Natural killer cell (primary cell): Measurements from ENCODE around the gene FLRT2. TPM values are rescaled to one million over a fixed set of nuclear protein-coding genes. Genes with fewer than 3 reads are reported as not detected.

Source experiments
- ATAC-seq, 3 donors: fragments of 150-1000 bp in 2 of 3; fragments of 200-7000 bp in 1 of 3; cut with Tn5 transposase; 1 replicate in 1 of 3; 2 replicates in 2 of 3; pipeline ENCODE4 v1.10.0; 2021; ENCODE audit warnings: mild to moderate bottlenecking in 2 of 3, moderate library complexity in 2 of 3
- DNase-seq, 2 donors: peaks; one replicate each; pipeline versions ENCODE4 v3.0.0 to v3.0.0-alpha.2; 2013 to 2021; ENCODE audit warnings: mixed read lengths in 1 of 2
- H3K27ac ChIP-seq: one replicate; pipeline ENCODE4 v1.5.1; 2013; ENCODE audit warnings: mild to moderate bottlenecking, low read length
- H3K27me3 ChIP-seq: one replicate; pipeline ENCODE4 v1.6.1; 2013; ENCODE audit warnings: low read length; ENCODE audit not compliant: control insufficient read depth, insufficient read depth
- H3K36me3 ChIP-seq: one replicate; pipeline ENCODE4 v1.6.1; 2013; ENCODE audit warnings: low read length; ENCODE audit not compliant: control insufficient read depth, insufficient read depth
- H3K4me1 ChIP-seq: one replicate; pipeline ENCODE4 v1.6.1; 2013; ENCODE audit warnings: low read length; ENCODE audit not compliant: control insufficient read depth, insufficient read depth
- H3K4me3 ChIP-seq: one replicate; pipeline ENCODE4 v1.5.1; 2013; ENCODE audit warnings: low read length
- H3K9me3 ChIP-seq: one replicate; pipeline ENCODE4 v1.6.1; 2013; ENCODE audit warnings: low read length; ENCODE audit not compliant: control insufficient read depth, insufficient read depth
- H3K27ac Mint-ChIP-seq, 2 donors: one replicate each; pipeline ENCODE4 v1.8.0; 2022; ENCODE audit warnings: mild to moderate bottlenecking in 2 of 2, mixed read lengths in 2 of 2, moderate library complexity in 1 of 2
- H3K27me3 Mint-ChIP-seq, 2 donors: one replicate each; pipeline ENCODE4 v1.8.0; 2022; ENCODE audit warnings: low read depth in 2 of 2, mixed read lengths in 2 of 2
- H3K36me3 Mint-ChIP-seq: one replicate; pipeline ENCODE4 v1.8.0; 2022; ENCODE audit warnings: mixed read lengths
- H3K4me1 Mint-ChIP-seq, 2 donors: one replicate each; pipeline ENCODE4 v1.8.0; 2022; ENCODE audit warnings: mixed read lengths in 2 of 2
- H3K4me3 Mint-ChIP-seq: one replicate; pipeline ENCODE4 v1.8.0; 2022; ENCODE audit warnings: mild to moderate bottlenecking, moderate library complexity, mixed read lengths
- H3K9me3 Mint-ChIP-seq, 2 donors: one replicate each; pipeline ENCODE4 v1.8.0; 2022; ENCODE audit warnings: mixed read lengths in 2 of 2
- WGBS: methylation state at CpG from one replicate; pipeline ENCODE4 v1.1.7; 2013; ENCODE audit warnings: missing lambda C conversion rate; ENCODE audit not compliant: insufficient coverage; 5-methylcytosine and 5-hydroxymethylcytosine counted together
- intact Hi-C: fragments of 100-400 bp; cut with micrococcal nuclease; formaldehyde crosslinking; loops from one replicate; pipeline ENCODE4 v1.14.2; 2022
- total RNA-seq, 4 donors: library from RNA; stranded (reverse); fragments of 120-200 nt in 1 of 4; gene quantifications; one replicate each; pipeline versions ENCODE4 v1.2.3 to v1.2.4, GENCODE V29; 2013 to 2022
- TF ChIP-seq, protein P1 (sequence below): fragments of 200-600 bp; IDR thresholded peaks from one replicate; pipeline ENCODE4 v1.8.0; 2022; ENCODE audit warnings: antibody characterized with exemption

FLRT2 gene
- total RNA-seq, 3 donors from 2014 or later (not counting 1 experiment from before 2014, with no cell fraction given): not detected

GRCh38 chr14:85483037-85483436 is 46.9 kb upstream of the FLRT2 start:
- no peak overlapping the region for H3K27ac Mint-ChIP-seq
- Histone ChIP-seq H3K27me3 (no peaks in the 10 kb centered on the region), H3K9me3 (no peaks in the 10 kb centered on the region), H3K27ac (no peak overlapping the region), H3K4me1 (no peaks in the 10 kb centered on the region), H3K36me3 (no peaks in the 10 kb centered on the region), H3K4me3 (no peak overlapping the region)
- 80% methylated on average over 1 of the region's 2 CpGs for WGBS
- H3K4me3 Mint-ChIP-seq: no peak overlapping the region
- TF ChIP-seq, protein P1, sequence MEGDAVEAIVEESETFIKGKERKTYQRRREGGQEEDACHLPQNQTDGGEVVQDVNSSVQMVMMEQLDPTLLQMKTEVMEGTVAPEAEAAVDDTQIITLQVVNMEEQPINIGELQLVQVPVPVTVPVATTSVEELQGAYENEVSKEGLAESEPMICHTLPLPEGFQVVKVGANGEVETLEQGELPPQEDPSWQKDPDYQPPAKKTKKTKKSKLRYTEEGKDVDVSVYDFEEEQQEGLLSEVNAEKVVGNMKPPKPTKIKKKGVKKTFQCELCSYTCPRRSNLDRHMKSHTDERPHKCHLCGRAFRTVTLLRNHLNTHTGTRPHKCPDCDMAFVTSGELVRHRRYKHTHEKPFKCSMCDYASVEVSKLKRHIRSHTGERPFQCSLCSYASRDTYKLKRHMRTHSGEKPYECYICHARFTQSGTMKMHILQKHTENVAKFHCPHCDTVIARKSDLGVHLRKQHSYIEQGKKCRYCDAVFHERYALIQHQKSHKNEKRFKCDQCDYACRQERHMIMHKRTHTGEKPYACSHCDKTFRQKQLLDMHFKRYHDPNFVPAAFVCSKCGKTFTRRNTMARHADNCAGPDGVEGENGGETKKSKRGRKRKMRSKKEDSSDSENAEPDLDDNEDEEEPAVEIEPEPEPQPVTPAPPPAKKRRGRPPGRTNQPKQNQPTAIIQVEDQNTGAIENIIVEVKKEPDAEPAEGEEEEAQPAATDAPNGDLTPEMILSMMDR: no peak
- DNase-seq: no peak
- ATAC-seq: no peak
- H3K27me3 Mint-ChIP-seq: no peaks in the 10 kb centered on the region
- H3K36me3 Mint-ChIP-seq: no peaks in the 10 kb centered on the region
- H3K9me3 Mint-ChIP-seq: no peaks in the 10 kb centered on the region
- intact Hi-C loops: no loop called here
- peaks cover 16 to 18% of the 10 kb centered on the region in 2 donors for H3K4me1 Mint-ChIP-seq

DNA sequence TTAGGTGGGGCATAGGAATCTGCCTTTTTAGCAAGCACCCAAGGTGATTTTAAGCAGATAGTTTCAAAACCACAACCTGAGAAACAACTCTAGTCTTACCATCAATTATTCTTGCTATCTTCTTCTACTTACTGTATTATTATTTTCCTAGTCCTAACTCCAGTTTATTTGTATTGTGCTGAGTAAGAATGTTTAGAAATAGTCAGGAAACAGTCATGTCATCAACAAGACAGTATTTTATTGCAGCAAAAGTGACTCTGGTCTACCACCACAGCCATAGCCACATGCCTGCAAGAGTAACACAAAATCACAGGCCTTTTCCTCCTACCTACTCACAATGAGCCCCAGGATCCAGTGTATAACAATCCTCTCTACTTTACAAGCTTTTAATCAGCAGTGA is 46.3 kb upstream of the FLRT2 start:
- DNase-seq (no peak), ATAC-seq (no peak)
- Mint-ChIP-seq H3K4me1 (peaks cover 16 to 18% of the 10 kb centered on the region in 2 donors), H3K36me3 (no peaks in the 10 kb centered on the region), H3K9me3 (no peaks in the 10 kb centered on the region), H3K27me3 (no peaks in the 10 kb centered on the region), H3K27ac (no peak overlapping the region), H3K4me3 (no peak overlapping the region)
- TF ChIP-seq, protein P1: no peak
- Histone ChIP-seq H3K27ac (no peak overlapping the region), H3K9me3 (no peaks in the 10 kb centered on the region), H3K4me1 (no peaks in the 10 kb centered on the region), H3K36me3 (no peaks in the 10 kb centered on the region), H3K4me3 (no peak overlapping the region), H3K27me3 (no peaks in the 10 kb centered on the region)
- intact Hi-C loops: no loop called here

DNA sequence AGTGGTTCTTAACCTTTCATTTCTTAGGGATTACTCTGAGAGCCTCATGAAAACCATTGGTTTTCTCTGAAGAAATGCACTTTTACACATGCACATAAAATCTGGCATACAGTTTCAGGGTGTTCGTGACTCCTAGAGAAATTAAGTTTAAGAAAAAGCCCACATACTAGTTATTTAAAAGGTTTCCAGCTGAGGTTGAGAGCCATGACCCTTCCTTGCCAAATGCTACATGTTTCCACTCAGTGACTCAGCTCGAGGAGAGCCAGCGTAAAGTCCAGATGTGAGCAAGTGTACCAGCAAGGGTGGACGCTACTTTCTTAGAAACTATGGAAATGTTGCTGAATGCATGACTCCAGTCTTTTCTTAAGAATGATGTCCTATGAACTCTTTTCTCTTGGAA is 42.7 kb upstream of the FLRT2 start:
- Histone ChIP-seq H3K27ac (no peak overlapping the region), H3K9me3 (no peaks in the 10 kb centered on the region), H3K27me3 (no peaks in the 10 kb centered on the region), H3K4me1 (no peaks in the 10 kb centered on the region), H3K4me3 (no peak overlapping the region), H3K36me3 (no peaks in the 10 kb centered on the region)
- TF ChIP-seq, protein P1: no peak
- intact Hi-C loops: no loop called here
- H3K27me3 Mint-ChIP-seq: no peaks in the 10 kb centered on the region
- DNase-seq: no peak
- no peak for ATAC-seq
- H3K4me1 Mint-ChIP-seq: peaks cover 9% of the 10 kb centered on the region in 2 donors
- 88% methylated on average over 4 of the region's 4 CpGs for WGBS
- H3K27ac Mint-ChIP-seq: no peak overlapping the region
- H3K4me3 Mint-ChIP-seq: no peak overlapping the region
- H3K9me3 Mint-ChIP-seq: peaks cover 6 to 9% of the 10 kb centered on the region in 2 donors
- no peaks in the 10 kb centered on the region for H3K36me3 Mint-ChIP-seq

- TF ChIP-seq, protein P1: no peak
- no peak for ATAC-seq
- Histone ChIP-seq H3K9me3 (no peaks in the 10 kb centered on the region), H3K27ac (no peak overlapping the region), H3K4me3 (no peak overlapping the region), H3K27me3 (no peaks in the 10 kb centered on the region), H3K36me3 (no peaks in the 10 kb centered on the region), H3K4me1 (no peaks in the 10 kb centered on the region)
- no CpG with 5 or more reads among the region's 1 CpG for WGBS
- H3K4me3 Mint-ChIP-seq: no peak overlapping the region
- no peak overlapping the region for H3K27ac Mint-ChIP-seq
- no peaks in the 10 kb centered on the region for H3K4me1 Mint-ChIP-seq
- intact Hi-C loops: no loop called here
- no peaks in the 10 kb centered on the region for H3K9me3 Mint-ChIP-seq
- no peaks in the 10 kb centered on the region for H3K27me3 Mint-ChIP-seq
- H3K36me3 Mint-ChIP-seq: no peaks in the 10 kb centered on the region
- no peak for DNase-seq
Measured at GRCh38 chr14:85501751-85502150, 28.2 kb upstream of the FLRT2 start.
